GM18868 (cell line): ENCODE results near the gene EDEM2.
"Not testable (repeated sequence)": the region's sequence is repeated elsewhere in the genome, so short reads cannot be mapped to it uniquely, and the experiment has no call there.

Experiments used
- ATAC-seq: cut with Tn5 transposase; IDR thresholded peaks from one replicate; pipeline ENCODE4 v1.9.1; 2021; ENCODE audit warnings: mild to moderate bottlenecking, moderate library complexity; ENCODE audit not compliant: unreplicated experiment

EDEM2 gene

DNA sequence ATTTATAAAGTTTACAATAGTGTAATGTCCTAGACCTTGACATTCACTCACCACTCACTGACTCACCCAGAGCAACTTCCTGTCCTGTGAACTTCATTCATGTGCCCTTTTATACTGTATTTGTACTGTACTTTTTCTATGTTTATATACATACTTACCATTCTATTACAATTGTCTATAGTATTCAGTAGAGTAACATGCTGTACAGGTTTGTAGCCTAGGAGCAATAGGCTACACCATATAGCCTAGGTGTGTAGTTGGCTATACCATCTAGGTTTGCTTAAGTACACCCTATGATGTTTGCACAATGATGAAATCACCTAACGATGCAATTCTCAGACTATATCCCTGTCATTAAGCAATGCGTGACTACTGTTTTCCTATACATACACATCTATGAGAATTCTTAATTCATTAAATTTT is 17.5 kb downstream of the EDEM2 start:
- no peak for ATAC-seq

DNA sequence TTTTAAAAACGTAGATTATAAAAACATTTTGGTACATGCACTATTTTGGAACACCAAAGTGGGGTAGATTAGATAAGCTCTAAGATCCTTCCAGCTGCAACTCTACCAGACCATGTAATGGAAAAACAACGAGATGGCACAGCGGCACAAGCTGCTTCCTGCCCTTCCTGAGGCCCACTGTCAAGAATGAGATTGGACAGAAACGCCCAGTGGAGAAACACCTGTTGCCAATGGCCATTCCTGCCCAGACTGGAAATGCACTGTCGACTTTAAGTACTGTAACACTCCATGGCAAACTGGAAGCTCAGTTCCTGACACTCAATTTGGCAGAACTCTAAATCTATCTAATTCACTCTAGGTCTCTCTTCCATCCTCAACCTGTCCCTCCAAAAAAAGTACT is 21.4 kb downstream of the EDEM2 start:
- no peak for ATAC-seq

DNA sequence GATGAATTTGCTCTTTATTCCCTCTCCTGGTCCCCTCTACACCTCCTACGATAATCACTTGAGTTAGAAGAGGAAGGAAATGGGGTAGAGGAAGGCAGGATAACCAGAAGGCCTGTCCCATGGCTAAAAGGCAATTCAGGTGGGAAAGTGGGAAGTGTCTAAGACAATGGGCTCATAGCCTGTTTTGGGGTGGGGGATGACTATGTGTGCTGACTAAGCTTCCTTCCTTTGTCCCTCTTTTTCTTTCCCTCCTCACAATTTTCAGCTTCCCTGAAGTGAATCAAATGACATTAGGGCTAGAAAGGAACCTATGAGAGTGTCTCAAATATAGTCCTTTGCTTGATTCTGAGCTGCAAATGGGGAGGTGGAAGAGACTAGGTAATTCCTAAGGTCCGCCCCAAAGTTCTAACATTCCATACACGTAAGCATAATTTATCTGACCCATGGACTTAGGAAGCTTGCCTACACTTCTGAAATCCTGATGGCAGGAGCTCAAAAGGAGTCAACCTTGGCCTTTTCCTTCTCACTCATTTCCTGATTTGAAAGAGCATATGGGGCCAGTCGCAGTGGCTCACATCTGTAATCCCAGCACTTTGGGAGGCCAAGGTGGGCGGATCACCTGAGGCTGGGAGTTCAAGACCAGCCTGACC is 24.3 kb downstream of the EDEM2 start:
- ATAC-seq: no peak

GRCh38 chr20:35121186-35121585 is 25.9 kb downstream of the EDEM2 start:
- ATAC-seq: no peak

GRCh38 chr20:35120012-35120701 is 27.0 kb downstream of the EDEM2 start:
- no peak for ATAC-seq

DNA sequence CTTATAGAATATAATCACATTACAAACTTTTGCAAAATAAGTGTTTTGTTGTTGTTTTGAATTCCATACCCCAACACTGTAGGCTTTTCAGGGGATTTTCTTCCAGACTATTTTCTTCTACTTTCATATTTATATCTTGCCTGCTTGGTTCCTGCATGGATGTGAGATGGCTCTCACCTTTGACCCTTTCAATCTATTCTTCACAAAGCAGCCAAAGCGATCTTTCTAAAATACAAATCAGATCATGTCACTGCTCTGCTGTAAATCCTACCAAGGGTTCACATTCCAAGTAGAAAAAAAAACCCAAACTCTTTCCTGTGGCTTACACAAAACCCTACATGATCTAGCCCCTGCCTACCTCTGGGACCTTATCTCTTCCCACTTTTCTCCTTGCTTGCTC is 29.5 kb downstream of the EDEM2 start:
- no peak for ATAC-seq

- ATAC-seq: no peak
Observed at GRCh38 chr20:35117196-35117595, 29.9 kb downstream of the EDEM2 start.

GRCh38 chr20:35116258-35116657 is 30.9 kb downstream of the EDEM2 start:
- ATAC-seq: no peak

GRCh38 chr20:35115606-35116005 is 31.5 kb downstream of the EDEM2 start:
- no peak for ATAC-seq

DNA sequence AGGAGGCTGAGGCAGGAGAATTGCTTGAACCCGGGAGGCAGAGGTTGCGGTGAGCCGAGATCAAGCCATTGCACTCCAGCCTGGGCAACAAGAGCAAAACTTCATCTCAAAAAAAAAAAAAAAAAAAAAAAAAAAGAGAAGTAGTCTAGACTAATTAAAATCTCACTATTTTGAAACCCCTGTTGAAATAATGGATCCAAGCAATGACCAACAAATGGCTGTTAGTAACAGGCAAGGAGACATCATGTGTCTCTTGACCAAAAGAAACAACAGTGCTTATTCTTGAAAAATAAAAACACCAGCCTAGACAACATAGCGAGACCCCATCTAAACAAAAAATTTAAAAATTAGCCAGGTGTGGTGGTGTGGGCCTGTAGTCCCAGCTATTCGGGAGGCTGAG is 34.9 kb downstream of the EDEM2 start:
- not testable (repeated sequence) for ATAC-seq

DNA sequence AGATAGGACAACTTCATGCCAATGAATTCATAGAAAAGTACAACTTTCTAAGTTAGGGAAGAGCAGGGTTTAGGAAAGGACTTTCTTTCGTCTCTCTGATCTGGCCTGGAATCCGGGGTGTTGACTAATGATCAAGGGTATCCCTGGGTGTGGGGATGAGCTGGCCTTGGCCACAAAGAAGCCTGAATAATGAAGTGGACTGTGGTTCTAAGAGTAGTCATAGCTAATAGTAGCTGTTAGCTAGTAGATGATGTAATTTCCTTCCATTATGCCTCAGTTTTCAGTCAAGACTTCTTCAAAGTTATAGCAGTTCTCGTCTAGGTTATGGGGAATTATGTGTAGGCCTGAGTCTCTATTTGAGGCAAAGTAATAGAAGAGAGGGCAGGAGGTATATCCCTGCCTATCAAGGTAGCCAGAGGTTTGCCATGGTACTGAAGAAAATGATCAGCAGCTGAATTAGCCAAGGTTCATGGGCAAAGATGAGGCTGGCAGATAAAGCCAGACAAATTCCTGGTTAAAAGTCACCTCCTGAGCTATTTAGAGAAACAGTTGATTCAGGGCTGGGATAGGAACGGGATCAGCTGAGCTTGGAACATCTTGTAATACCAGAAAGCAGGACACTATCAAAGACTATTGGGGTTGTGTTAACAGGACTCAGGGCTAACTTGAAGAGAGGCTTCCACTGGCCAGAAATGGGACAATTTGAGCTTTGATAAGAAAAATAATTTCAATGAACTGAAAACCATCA is 35.8 kb downstream of the EDEM2 start:
- no peak for ATAC-seq

- ATAC-seq: no peak
Observed at GRCh38 chr20:35108921-35109320, 38.2 kb downstream of the EDEM2 start.

GRCh38 chr20:35106827-35107380 is 40.2 kb downstream of the EDEM2 start:
- ATAC-seq: no peak

- no peak for ATAC-seq
Observed at GRCh38 chr20:35104685-35105295, 42.3 kb downstream of the EDEM2 start.

DNA sequence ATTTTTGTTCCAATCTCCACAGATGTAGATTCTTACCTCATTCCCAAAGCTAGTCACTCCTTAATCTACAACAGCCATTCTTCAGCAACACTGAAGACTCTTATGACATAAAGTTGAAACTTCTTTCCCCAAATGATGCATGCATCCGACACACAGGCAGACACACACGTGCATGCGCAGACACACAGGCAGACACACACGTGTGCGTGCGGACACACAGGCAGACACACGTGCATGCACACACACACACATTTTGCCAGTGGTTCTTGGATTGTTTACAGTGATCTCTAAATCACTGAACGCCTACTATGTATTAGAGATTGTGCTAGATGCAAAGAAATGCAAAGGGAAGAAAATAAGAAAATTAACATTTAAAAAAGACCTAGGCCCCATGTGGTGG is 45.5 kb downstream of the EDEM2 start:
- ATAC-seq: no peak

DNA sequence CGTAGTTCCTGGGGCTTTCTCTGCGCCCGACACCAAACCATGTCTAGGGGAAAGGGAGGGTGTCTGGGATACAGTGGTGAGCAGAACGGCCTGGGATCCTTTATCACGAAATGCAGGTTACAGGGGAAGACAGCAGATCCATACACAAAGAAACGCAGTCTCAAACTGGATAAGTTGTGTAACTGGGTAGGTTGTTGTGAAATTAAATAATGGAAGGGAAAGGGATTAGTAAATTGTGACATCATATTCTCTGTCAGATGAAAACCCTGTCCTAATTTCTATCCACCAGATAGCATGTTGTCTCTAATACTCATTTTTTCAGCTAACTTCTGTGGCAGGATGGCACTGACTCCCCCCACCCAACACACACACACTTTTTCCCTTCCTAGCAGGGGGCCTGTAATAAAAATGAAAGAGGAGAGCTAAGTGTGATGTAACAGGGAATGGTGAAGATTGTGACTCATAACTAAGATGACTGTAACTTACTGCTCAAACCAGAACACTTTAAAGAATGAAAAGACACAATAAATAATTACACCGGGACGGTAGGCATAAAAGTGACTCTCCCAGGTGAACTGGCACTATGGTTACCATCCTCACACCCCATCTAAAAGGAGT is 53.8 kb downstream of the EDEM2 start:
- ATAC-seq: no peak

GRCh38 chr20:35092524-35093266 is 54.4 kb downstream of the EDEM2 start, which contains the start of gene TRPC4AP:
Gene TRPC4AP, minus strand, starts transcription at chr20:35092807. Its CDS starts 26 bp downstream, at chr20:35092781.
- ATAC-seq: peak; percentile 98

GRCh38 chr20:35091816-35092523 is 55.2 kb downstream of the EDEM2 start:
- peak; percentile 11 for ATAC-seq
